H1 (cell line): Measurements from ENCODE around the gene DDX4.

ENCODE experiments used
- CREB1 ChIP-seq: IDR thresholded peaks from 2 replicates; pipeline ENCODE4 v1.6.1; 2012; ENCODE audit warnings: inconsistent platforms
- EZH2 ChIP-seq: fragments of 200-600 bp; sonication (generic); IDR thresholded peaks from 2 replicates; pipeline ENCODE4 v1.7.1; 2012; ENCODE audit warnings: low read depth, mild to moderate bottlenecking, moderate library complexity, low read length, inconsistent platforms; ENCODE audit not compliant: severe bottlenecking
- POLR2A ChIP-seq, 2 experiments: IDR thresholded peaks; 1 replicate in 1 of 2; 2 replicates in 1 of 2; pipeline ENCODE4 v1.6.1; 2011; ENCODE audit warnings: low read depth in 2 of 2, low read length in 2 of 2, mild to moderate bottlenecking in 2 of 2; ENCODE audit errors: control extremely low read depth in 1 of 2
- POU5F1 ChIP-seq: IDR thresholded peaks from 2 replicates; pipeline ENCODE4 v1.6.1; 2011; ENCODE audit warnings: low read depth, mild to moderate bottlenecking, low read length, moderate library complexity
- RAD21 ChIP-seq, 2 experiments: IDR thresholded peaks in 1 of 2; conservative IDR thresholded peaks in 1 of 2; 2 replicates each; pipeline ENCODE4 v1.6.1; 2011; ENCODE audit warnings: low read depth in 2 of 2, low read length in 2 of 2, improper control_type of control experiment in 1 of 2, inconsistent platforms in 1 of 2, mild to moderate bottlenecking in 1 of 2, moderate library complexity in 1 of 2
- RBBP5 ChIP-seq: IDR thresholded peaks from 2 replicates; pipeline ENCODE4 v1.7.1; 2012; ENCODE audit warnings: low read depth, mild to moderate bottlenecking, inconsistent platforms, low read length, moderate library complexity, borderline replicate concordance
- SIN3A ChIP-seq, 2 experiments: IDR thresholded peaks in 1 of 2; conservative IDR thresholded peaks in 1 of 2; 2 replicates each; pipeline ENCODE4 v1.6.1; 2011 to 2012; ENCODE audit warnings: low read length in 2 of 2, improper control_type of control experiment in 1 of 2, low read depth in 1 of 2, mild to moderate bottlenecking in 1 of 2
- ZNF274 ChIP-seq: IDR thresholded peaks from 2 replicates; pipeline ENCODE4 v1.7.0; 2012; ENCODE audit warnings: low read length, borderline replicate concordance; ENCODE audit errors: extremely low read depth
- TF ChIP-seq, protein P1 (sequence below): IDR thresholded peaks from 2 replicates; pipeline ENCODE4 v1.6.1; 2011; ENCODE audit warnings: low read length, improper control_type of control experiment
- TF ChIP-seq, protein P2 (sequence below), 3 experiments: IDR thresholded peaks; 1 replicate in 2 of 3; 2 replicates in 1 of 3; pipeline versions ENCODE4 v1.5.1 to v1.6.1; 2011; ENCODE audit warnings: low read length in 3 of 3, mild to moderate bottlenecking in 3 of 3, inconsistent platforms in 2 of 3, low read depth in 1 of 3, moderate library complexity in 1 of 3; ENCODE audit not compliant: insufficient read depth in 1 of 3; ENCODE audit errors: control extremely low read depth in 1 of 3

DNA sequence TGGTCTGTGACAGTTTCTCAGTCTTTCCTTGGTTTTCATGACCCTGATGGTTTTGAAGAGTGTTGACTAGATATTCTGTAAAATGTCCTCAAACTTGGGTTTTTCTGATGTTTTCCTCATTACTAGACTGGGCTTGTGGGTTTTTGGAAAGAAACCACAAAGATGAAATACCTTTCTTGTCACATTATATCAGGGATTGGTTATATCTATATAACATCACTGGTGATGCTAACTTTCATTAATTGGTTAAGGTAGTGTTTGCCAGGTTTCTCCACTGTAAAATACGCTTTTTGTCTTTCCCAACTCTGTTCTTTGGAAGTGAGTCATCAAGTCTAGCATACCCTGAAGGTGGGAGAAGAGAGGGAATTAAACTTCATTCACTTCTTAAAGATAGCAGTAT lies 110.0 kb downstream of the DDX4 start:
- no peak for TF ChIP-seq SIN3A (conservative IDR thresholded peaks at IDR 0.05 in 1 of 2, IDR thresholded peaks at IDR 0.05 in 1 of 2; ENCODE audit: low read depth in 1 of 2, low read length in 2 of 2)
- no peak for TF ChIP-seq ZNF274
- TF ChIP-seq RAD21 (IDR thresholded peaks at IDR 0.05 in 1 of 2, conservative IDR thresholded peaks at IDR 0.05 in 1 of 2; ENCODE audit: low read depth in 2 of 2, low read length in 2 of 2): no peak
- TF ChIP-seq, protein P1, sequence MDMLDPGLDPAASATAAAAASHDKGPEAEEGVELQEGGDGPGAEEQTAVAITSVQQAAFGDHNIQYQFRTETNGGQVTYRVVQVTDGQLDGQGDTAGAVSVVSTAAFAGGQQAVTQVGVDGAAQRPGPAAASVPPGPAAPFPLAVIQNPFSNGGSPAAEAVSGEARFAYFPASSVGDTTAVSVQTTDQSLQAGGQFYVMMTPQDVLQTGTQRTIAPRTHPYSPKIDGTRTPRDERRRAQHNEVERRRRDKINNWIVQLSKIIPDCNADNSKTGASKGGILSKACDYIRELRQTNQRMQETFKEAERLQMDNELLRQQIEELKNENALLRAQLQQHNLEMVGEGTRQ: no peak
- TF ChIP-seq, protein P2, sequence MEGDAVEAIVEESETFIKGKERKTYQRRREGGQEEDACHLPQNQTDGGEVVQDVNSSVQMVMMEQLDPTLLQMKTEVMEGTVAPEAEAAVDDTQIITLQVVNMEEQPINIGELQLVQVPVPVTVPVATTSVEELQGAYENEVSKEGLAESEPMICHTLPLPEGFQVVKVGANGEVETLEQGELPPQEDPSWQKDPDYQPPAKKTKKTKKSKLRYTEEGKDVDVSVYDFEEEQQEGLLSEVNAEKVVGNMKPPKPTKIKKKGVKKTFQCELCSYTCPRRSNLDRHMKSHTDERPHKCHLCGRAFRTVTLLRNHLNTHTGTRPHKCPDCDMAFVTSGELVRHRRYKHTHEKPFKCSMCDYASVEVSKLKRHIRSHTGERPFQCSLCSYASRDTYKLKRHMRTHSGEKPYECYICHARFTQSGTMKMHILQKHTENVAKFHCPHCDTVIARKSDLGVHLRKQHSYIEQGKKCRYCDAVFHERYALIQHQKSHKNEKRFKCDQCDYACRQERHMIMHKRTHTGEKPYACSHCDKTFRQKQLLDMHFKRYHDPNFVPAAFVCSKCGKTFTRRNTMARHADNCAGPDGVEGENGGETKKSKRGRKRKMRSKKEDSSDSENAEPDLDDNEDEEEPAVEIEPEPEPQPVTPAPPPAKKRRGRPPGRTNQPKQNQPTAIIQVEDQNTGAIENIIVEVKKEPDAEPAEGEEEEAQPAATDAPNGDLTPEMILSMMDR (IDR thresholded peaks at IDR 0.05; ENCODE audit: control extremely low read depth in 1 of 3, insufficient read depth in 1 of 3, low read depth in 1 of 3, low read length in 3 of 3): no peak
- no peak for TF ChIP-seq CREB1
- TF ChIP-seq POLR2A (IDR thresholded peaks at IDR 0.05; ENCODE audit: control extremely low read depth in 1 of 2, low read depth in 2 of 2, low read length in 2 of 2): no peak
- no peak for TF ChIP-seq RBBP5
- no peak for TF ChIP-seq EZH2
- no peak for TF ChIP-seq POU5F1
